Germinal center (tissue), 1 donor: ENCODE results near the gene WFDC8.
A peak's percentile ranks its signal among the peaks of the same experiment; 100 is the strongest.
"Not testable (repeated sequence)": the region's sequence is repeated elsewhere in the genome, so short reads cannot be mapped to it uniquely, and the experiment has no call there.

Experiments used
- DNase-seq: peaks from one replicate; pipeline ENCODE4 v3.0.0; 2012; ENCODE audit warnings: mixed read lengths, low spot score

The WFDC8 gene

DNA sequence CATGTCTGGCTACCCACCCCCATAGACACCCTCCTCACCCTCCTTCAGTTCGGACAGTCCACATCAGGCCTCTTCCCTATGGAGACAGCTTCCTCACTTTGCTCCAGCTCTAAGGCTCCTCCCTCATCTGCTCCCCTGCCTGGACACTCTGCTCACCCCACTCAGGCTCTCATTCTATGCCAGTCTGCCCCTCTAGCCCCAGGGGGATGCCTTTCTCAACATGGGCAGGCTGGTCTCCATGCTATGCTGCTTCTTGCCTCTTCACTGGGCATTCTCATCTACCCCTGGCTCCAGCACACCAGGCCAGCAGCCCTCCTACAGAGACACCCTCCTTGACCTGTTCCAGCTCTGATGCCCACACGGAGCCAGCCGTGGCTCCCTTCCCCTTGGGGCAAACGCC, at the start of gene WFDC8:
WFDC8 (minus strand) TSS at position 101 of the 400 bp plus-strand sequence; CDS start at position 64, 37 bp downstream.
- no peak for DNase-seq

DNA sequence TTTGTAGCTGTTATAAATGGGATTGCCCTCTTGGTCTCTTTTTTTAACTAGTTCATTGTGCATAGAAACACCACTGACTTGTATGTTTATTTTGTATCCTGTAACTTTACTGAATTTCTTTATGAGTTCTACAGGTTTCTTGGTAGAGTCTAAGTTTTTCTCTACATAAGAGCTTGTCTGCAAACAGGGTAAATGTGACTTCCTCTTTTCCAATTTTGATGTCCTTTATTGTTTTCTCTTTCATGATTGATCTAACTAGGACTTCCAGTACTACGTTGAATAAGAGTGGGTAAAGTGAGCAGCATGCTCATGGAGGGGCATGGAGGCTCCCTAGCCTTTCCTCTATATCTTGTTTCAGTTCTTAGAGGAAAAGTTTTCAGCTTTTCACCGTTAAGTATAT, 47.5 kb upstream of the WFDC8 start:
- no peak for DNase-seq

DNA sequence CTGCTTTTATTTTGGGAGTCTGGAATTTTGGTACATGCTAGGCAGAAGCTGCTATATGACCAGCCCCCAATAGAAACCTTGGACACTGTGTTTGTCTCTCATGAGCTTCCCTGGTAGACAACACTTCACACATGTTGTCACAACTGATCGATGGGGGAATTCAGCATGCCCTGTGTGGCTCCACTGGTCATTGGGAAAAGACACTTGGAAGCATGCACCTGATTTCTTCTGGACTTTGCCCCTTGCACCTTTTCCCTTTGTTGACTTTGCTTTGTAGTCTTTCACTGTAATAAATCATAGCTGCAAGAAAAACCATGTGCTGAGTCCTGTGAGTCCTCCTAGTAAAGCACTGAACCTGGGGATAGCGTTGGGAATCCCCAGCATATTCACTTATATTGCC, 42.5 kb upstream of the WFDC8 start:
- no peak for DNase-seq

DNA sequence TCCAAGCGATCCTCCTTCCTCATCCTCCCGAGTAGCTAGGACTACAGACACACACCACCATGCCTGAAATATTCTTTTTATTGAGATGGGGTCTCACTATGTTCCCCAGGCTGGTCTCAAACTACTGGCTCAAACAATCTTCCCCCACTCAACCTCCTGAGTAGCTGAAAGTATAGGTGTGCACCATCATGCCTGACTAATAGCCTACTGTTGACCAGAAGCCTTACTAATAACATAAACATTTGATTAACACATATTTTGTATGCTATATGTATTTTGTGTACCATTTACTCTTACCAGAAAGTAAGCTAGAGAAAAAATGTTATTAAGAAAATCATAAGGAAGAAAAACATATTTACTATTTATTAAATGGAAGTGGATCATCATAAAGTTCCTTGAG, 38.5 kb upstream of the WFDC8 start:
- DNase-seq, result no peak

DNA sequence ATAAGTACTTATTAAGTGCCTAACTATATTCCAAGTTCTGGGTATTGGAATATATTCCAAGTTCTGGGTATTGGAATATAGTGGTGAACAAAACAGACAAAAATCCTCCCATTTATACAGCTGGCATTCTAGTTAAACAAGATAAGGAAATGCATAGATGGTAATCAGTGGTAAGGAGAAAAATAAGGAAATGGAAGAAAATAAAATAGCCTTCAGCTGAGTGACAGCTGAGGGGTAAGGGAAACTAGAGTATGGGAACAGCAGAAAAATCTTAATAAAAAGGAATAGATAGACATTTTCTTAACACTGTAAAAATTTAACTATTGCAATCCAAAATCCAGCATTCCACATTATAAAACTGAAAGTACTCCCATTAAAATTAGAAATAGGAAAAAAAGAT, 33.2 kb upstream of the WFDC8 start:
- DNase-seq, result no peak

DNA sequence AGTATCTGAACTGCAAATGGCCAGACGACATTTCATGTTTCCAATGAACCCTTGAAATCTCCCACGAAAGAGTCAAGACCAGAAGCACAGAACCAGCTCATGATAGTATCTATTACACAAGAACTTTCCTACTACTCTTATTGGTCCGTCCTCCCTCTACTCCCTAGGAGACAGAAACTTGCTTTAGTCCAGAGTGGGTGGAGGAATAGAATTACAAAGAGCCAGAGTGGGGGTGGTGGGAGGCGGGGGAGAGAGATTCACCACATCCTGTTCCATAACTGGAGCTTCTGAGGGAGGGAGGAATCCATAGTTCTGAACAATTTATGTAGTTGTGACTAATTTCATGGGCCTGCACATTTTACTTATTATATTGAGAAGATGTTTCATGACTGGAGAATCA, 32.0 kb upstream of the WFDC8 start:
- no peak for DNase-seq

DNA sequence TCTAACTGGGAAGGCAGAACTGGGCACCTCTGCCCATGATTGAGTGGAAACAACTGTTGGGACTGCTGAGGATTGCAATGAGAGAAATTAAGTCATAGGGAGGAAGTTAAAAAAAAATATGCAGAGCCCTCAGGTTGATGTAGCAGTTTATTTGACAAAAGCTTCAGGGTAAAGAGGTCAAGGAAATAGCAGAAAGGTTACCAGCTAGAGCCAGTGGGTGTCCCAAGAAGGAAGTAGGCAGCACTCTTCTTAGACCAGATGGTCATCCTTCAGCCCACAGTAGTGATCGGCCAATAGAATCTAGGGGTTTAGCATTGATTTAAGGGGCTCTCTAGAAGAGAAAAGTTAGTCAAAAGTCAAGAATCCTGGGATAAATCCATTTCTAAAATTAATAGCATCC, 28.7 kb upstream of the WFDC8 start:
- no peak for DNase-seq

DNA sequence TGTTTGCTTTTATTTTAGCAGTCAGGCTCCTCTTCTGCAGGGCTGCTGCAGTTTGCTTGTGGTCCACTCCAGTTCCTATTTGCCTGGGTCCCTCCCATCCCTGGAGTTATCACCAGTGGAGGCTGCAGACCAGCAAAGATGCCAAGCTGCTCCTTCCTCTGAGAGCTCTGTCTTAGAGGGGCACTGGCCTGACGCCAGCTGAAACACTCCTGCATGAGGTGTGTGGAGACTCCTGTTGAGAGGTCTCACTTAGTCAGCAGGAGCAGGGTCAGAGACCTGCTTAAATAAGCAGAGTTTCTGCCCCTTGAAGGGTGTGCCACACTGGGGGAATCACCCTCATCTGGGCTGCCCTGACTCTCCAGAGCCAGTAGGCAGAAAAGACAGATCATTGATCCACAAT, 16.2 kb upstream of the WFDC8 start:
- DNase-seq, result no peak

DNA sequence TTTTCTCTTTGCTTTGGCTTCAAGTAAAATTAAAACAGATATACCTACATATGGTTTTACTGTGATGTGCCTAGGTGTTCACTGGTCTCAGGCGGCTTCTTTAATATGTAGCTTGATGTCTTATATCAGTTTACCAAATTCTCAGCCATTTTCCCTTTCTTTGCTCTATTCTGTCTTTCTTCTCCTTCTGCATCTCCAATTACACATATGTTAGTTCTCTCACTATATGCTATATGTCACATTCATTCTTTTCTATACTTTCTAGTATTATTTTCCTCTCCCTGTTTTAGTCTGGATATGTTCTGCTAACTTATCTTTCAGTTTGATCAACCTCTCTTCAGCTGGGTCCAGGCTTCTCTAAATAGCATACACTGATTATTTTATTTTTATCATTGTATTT, 14.4 kb upstream of the WFDC8 start:
- no peak for DNase-seq

DNA sequence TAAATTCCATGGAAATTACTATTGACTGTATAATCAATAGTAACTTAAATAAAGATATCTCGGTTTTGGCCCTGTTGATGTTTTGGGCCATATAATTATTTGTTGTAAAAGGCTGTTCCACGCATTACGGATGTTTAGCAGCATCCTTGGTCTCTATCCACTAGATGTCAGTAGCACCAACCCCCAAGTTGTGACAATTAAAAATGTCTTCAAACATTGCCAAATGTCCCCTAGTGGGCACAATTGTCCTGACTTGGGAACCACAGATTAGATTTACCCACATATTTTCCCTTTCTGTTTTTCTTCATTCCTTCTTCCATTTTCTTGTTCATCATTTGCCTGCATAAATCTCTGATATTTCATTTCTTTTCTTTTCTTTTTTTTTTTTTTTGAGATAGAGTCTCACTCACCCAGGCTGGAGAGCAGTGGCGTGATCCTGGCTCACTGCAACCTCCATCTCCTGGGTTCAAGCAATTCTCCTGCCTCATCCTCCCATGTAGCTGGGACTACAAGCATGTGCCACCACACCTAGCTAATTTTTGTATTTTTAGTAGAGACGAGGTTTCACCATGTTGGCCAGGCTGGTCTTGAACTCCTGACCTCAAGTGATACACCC, 13.6 kb upstream of the WFDC8 start:
- peak; percentile 40 for DNase-seq

DNA sequence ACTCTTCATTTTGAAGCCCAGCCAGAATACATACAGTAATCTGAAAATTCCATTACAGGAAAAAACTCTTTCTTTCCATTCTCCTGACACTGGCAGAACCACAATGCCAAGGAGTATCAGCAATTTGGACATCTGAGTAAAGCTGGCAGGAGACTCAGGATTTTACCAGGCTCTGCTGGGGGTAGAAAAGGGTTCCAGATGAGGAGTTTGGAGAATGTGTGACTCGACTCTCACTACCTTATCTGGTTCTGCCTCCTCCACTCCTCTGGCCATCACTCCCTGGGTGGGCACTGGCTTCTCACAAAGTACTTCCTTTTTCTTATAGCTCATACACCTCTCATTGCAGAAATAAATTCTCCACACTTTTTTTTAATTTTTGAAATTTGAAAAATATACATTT, 10.6 kb upstream of the WFDC8 start:
- DNase-seq, result no peak

DNA sequence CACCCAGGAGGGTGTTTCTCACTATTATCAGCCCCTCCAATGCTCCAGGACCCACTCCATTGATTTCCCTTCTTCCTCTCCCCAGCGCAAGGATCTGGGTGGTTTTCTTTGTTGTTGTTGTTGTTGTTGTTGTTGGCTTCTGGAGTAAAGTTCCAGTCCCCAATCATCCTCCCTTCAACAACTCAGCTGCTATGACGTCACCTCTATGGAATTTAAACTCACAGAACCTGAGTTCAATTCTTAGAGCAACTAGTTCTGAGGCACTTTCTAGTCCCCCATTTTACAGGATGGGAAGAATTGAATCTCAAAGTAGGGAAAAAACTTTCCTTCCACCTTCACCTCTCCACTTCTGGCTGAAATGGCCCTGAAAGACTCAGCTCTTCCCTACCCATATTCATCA, 9.7 kb upstream of the WFDC8 start:
- no peak for DNase-seq

DNA sequence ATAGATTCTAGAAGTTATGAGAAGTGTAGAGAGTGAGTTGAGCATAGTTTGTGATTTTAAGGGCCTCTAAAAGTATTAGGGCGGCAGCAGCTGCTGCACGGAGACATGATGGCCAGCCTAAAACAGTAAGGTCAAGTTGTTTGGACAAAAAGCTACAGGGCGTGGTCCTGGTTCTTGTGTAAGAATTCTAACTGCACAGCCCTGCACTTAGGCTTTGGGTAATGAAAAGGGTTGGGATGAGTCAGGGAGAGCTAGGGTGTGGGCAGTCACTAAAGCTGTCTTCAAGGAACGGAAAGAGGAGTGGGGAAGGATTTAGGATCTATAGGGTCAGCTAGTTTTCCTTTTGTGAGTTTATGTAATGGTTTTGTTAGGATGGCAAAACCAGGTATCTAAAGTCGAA, 6.9 kb upstream of the WFDC8 start:
- DNase-seq, result not testable (repeated sequence)

DNA sequence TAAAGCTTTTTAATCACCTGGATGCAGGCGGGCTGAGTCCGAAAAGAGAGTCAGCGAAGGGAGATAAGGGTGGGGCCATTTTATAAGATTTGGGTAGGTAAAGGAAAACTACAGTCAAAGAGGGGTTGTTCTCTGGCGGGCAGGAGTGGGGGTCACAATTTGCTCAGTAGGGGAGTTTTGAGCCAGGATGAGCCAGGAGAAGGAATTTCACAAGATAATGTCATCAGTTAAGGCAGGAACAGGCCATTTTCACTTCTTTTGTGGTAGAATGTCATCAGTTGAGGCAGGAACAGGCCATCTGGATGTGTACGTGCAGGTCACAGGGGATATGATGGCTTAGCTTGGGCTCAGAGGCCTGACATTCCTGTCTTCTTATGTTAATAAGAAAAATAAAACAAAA, 5.2 kb upstream of the WFDC8 start:
- DNase-seq, result not testable (repeated sequence)

DNA sequence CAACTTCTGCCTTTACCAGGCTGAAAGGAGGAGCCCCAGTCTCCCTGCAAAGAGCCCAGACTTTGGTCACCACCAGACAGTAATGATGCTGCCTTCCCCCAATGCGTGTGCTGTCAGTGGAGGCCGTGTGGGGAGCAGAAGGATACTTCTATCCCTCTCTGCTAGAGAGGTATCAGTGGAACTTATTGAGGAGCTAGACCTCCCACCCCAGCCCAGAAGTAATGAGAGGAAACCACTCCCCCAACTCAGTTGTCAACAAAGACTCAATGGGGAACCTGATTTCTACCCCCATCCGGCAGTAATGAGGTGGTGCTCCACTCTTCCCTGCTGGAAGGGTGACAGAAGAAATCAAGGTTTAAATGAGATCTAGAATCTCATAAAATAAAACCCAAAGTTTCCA, 4.4 kb upstream of the WFDC8 start:
- DNase-seq, result no peak

DNA sequence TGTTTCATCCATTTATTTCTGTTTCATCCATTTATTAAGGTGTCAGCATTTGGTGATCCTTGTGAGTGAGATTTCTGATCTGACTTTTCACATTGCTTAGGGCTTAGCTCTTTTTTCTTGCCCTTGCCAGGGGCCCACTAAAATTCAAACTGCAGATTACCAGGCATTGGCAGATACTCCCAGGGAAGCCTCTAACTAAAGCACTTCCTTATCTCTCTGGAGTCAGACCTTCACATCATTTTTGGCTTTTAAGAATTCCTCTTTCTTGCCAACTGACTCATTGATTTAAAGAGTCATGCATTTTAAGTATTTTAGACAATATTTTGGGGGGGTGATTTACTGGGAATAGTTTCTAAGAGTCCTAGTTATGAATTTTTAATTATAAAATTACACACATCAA, 2.6 kb upstream of the WFDC8 start:
- no peak for DNase-seq

DNA sequence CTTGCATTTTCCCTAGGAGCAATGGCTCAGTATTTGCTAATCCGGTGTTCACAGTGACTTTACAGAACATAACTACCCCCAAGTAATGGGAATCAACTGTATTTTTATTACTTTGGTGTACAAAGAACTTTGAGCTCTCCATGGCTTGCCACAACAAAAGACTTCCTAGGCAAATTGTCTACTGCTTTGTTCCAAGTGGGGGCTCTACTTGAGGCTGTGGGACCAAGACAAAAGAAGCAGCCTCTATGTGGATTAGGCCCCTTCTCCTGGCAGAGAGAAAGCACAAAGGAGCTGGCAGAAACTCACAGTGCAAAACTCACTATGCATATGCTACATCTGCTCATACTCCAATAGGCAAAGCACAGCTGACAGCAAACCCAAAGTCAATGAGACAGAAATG, 853 bp downstream of the WFDC8 start:
- no peak for DNase-seq

DNA sequence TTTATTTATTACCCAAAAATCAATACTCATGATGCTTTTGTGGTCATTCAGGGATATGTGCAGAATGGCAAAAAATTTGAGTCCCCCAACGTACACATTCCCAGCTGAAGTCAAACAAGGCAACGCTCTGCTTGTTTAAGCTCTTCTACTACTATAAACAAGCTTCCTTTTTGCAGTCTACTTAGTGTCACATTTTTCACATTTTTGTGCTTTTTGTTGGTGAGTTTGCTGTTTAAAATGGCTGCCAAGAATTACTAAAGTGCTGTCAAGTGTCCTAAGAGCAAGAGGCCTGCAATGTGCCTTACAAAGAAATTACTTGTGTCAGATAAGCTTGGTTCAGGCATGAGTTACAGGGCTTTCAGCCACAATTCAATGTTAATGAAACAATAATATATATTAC, 2.1 kb downstream of the WFDC8 start:
- no peak for DNase-seq

DNA sequence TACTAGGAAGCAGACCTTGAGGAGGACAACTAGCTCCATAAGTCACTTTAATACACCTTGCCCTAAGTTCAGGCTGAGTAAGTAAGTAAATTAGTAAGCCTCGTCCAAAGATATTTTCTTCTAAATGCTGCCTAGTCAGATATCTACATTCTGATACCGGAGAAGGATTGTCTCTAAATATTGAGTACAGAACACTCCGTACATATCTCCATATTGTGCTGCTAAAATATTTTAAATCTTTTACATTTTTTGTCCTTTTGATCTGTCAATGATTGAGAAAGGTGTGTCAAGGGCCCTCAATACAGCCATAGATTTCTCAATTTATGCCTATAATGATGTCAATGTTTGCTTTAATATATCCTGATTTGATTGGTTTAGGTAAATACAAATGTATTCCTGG, 3.2 kb downstream of the WFDC8 start:
- no peak for DNase-seq

DNA sequence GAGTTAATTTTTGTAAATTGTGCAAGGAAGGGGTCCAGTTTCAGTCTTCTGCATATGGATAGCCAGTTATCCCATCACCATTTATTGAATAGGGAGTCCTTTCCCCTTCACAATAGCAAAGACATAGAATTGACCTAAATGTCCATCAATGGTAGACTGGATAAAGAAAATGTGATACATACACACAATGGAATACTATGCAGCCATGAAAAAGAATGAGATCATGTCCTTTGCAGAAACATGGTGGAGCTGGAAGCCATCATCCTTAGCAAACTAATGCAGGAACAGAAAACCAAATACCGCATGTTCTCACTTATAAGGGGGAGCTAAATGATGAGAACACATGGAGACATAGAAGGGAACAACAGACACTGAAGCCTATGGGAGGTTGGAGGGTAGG, 9.4 kb downstream of the WFDC8 start:
- not testable (repeated sequence) for DNase-seq

DNA sequence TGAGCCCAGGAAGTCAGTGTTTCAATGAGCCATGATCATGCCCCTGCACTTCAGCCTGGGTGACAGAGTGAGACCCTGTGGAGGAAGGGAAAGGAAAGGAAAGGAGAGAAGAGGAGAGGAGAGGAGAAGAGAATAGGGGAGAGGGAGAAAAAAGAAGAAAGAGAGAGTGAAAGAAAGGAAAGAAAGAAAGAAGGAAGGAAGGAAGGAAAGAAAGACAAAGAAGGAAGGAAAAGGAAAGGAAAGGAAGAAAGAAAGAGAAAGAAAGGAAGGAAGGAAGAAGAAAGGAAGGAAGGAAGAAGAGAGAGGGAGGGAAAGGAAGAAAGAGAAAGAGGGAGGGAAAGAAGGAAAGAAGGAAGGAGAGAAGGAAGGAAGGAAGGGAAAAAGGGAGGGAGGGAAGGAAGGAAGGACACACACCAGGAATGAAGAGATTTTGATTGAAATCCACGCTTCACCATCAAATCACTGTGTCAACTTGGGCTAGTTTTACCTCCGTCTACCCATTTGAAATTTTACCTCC, 14.3 kb downstream of the WFDC8 start:
- no peak for DNase-seq

DNA sequence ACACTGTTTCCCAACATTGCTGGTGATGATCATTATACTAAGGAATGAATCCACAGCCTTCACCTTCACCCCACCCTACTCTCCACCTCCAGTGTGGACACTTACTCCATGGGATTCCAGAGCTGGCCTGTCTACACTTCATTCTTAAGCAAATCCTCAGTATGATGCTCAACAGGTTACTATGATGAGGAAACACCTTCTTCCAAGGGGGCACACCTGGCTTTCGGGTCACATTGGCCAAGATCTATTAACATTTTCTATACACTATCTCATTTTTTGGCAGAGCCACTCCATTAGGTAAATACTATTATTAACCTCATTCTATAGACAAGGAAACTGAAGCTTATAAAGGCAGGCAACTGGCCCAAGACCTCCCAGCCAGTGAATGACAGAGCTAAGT, 23.9 kb downstream of the WFDC8 start:
- DNase-seq, result no peak

DNA sequence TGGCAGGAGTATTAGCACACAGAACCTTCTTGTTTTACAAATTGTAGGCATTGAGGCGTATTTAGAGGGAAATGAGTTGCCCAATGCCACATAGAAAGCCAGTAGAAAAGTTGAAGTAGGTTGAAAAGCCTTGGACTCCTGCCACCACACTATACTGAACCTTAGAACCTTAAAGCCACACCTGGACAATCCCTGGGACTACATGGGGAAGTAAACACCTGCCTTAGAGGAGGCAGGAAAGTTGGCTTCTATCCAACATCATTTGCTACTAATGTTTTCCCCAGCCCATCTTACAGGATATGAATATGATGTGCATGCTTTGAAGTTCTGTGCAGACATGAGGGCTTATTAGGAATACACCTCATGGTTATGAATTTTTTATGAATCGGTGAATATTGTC, 26.6 kb downstream of the WFDC8 start:
- DNase-seq, result no peak

DNA sequence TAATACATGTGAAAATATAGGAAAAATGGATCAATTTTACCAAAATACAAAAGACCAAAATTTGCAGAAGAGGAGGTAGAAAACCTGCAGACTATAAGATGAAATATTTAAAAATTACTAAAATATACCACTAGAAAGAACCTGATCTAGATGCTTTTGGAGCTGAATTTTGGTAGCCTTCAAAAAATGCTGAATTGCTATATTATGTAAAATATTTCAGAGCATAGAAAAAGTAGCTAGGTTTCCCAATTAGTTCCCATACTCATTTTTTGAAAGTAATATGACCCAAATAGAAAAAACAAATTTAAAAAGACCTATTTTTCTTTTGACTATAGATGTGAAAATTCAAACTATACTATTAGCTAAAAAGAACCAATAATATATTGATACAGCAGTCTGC, 28.3 kb downstream of the WFDC8 start:
- DNase-seq, result no peak

DNA sequence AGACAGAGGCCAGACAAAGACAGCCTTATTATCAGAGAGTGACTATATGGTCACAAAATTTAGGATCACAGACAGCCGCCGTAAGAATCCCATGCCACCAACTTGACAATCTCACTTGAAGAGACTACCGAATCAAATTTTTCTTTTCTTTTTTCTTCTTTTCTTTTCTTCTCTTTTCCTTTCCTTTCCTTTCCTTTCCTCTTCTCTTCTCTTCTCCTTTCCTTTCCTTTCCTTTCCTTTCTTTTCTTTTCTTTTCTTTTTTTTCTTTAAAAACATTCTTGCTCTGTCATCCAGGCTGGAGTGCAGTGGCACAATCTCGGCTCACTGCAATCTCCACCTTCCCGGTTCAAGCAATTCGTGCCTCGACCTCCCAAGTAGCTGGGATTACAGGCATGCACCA, 30.7 kb downstream of the WFDC8 start:
- no peak for DNase-seq
